ENCODE measurements around the gene GABBR2. TPM values are rescaled to one million over a fixed set of nuclear protein-coding genes. Genes with fewer than 3 reads are reported as not detected.

Gene GABBR2
- total RNA-seq, 1 donor from 2014 or later = 42.7 TPM

GRCh38 chr9:98367923-98368322, 340.8 kb downstream of the GABBR2 start:
- no peak for DNase-seq

- DNase-seq = no peak
Observed at GRCh38 chr9:98367371-98367900, 341.3 kb downstream of the GABBR2 start.

GRCh38 chr9:98365781-98366180, 343.0 kb downstream of the GABBR2 start:
- no peak for DNase-seq

GRCh38 chr9:98365227-98365669, 343.5 kb downstream of the GABBR2 start:
- no peak for DNase-seq

- DNase-seq = no peak
Observed at GRCh38 chr9:98364086-98364485, 344.6 kb downstream of the GABBR2 start.

GRCh38 chr9:98363644-98364043, 345.1 kb downstream of the GABBR2 start:
- DNase-seq = no peak

GRCh38 chr9:98362624-98363252, 346.0 kb downstream of the GABBR2 start:
- DNase-seq = no peak

- no peak for DNase-seq
Observed at GRCh38 chr9:98361645-98362044, 347.1 kb downstream of the GABBR2 start.

GRCh38 chr9:98360176-98360708, 348.5 kb downstream of the GABBR2 start:
- DNase-seq = no peak

GRCh38 chr9:98359569-98359968, 349.2 kb downstream of the GABBR2 start:
- DNase-seq = no peak

- no peak for DNase-seq
Observed at GRCh38 chr9:98357921-98358535, 350.7 kb downstream of the GABBR2 start.

- DNase-seq = no peak
Observed at GRCh38 chr9:98356953-98357690, 351.6 kb downstream of the GABBR2 start.

GRCh38 chr9:98356326-98356725, 352.4 kb downstream of the GABBR2 start:
- no peak for DNase-seq

GRCh38 chr9:98351370-98351769, 357.4 kb downstream of the GABBR2 start:
- no peak for DNase-seq

GRCh38 chr9:98347642-98348041, 361.1 kb downstream of the GABBR2 start:
- no peak for DNase-seq

GRCh38 chr9:98345011-98345410, 363.7 kb downstream of the GABBR2 start:
- no peak for DNase-seq

GRCh38 chr9:98344581-98344980, 364.2 kb downstream of the GABBR2 start:
- DNase-seq = no peak

- no peak for DNase-seq
Observed at GRCh38 chr9:98342820-98343210, 365.9 kb downstream of the GABBR2 start.

GRCh38 chr9:98342098-98342819, 366.5 kb downstream of the GABBR2 start:
- no peak for DNase-seq

- peak; percentile 22 for DNase-seq
Observed at GRCh38 chr9:98341157-98342097, 367.3 kb downstream of the GABBR2 start.

Data from occipital lobe (tissue), 2 donors.